GM21619 (cell line): ENCODE data around the gene TLK2.

Experiments used
- ATAC-seq: cut with Tn5 transposase; IDR thresholded peaks from one replicate; pipeline ENCODE4 v1.9.1; 2021; ENCODE audit not compliant: unreplicated experiment

TLK2 gene

GRCh38 chr17:62627219-62627903, 148.7 kb downstream of the TLK2 start, which contains the start of gene MRC2:
Gene MRC2, plus strand, starts transcription at chr17:62627670. Its CDS starts 133 bp downstream, at chr17:62627803.
- no peak for ATAC-seq

- ATAC-seq = no peak
Observed at GRCh38 chr17:62627904-62628633, 149.4 kb downstream of the TLK2 start.

- no peak for ATAC-seq
Observed at GRCh38 chr17:62628831-62629555, 150.4 kb downstream of the TLK2 start.

GRCh38 chr17:62629556-62630364, 151.1 kb downstream of the TLK2 start:
- no peak for ATAC-seq

GRCh38 chr17:62630365-62631085, 151.9 kb downstream of the TLK2 start:
- no peak for ATAC-seq

GRCh38 chr17:62631086-62631935, 152.7 kb downstream of the TLK2 start:
- no peak for ATAC-seq

GRCh38 chr17:62631936-62632924, 153.6 kb downstream of the TLK2 start:
- no peak for ATAC-seq

- no peak for ATAC-seq
Observed at GRCh38 chr17:62637809-62638208, 159.2 kb downstream of the TLK2 start.

- ATAC-seq = no peak
Observed at GRCh38 chr17:62641153-62641552, 162.5 kb downstream of the TLK2 start.

GRCh38 chr17:62641951-62642350, 163.3 kb downstream of the TLK2 start:
- no peak for ATAC-seq

- ATAC-seq = no peak
Observed at GRCh38 chr17:62643496-62643895, 164.9 kb downstream of the TLK2 start.

GRCh38 chr17:62644487-62645173, 166.0 kb downstream of the TLK2 start:
- ATAC-seq = no peak

- ATAC-seq = no peak
Observed at GRCh38 chr17:62648251-62648955, 169.8 kb downstream of the TLK2 start.

- no peak for ATAC-seq
Observed at GRCh38 chr17:62648956-62649294, 170.3 kb downstream of the TLK2 start.

- ATAC-seq = no peak
Observed at GRCh38 chr17:62649570-62649969, 170.9 kb downstream of the TLK2 start.

- ATAC-seq = no peak
Observed at GRCh38 chr17:62650587-62650986, 172.0 kb downstream of the TLK2 start.
